IPS-20b (cell line): Measurements from ENCODE around the gene GTPBP8.

ENCODE experiments used
- H3K27ac ChIP-seq: one replicate; pipeline ENCODE4 v1.5.1; 2013; ENCODE audit warnings: low read length
- H3K27me3 ChIP-seq: 2 replicates; pipeline ENCODE4 v1.6.1; 2013; ENCODE audit warnings: mild to moderate bottlenecking, low read length, inconsistent platforms; ENCODE audit not compliant: insufficient read depth
- H3K36me3 ChIP-seq: 2 replicates; pipeline ENCODE4 v1.6.1; 2013; ENCODE audit warnings: low read depth, mild to moderate bottlenecking, inconsistent platforms, low read length, moderate library complexity; ENCODE audit not compliant: insufficient read depth
- H3K4me1 ChIP-seq: 2 replicates; pipeline ENCODE4 v1.6.1; 2013; ENCODE audit warnings: mild to moderate bottlenecking, control low read depth, inconsistent platforms, low read length, moderate library complexity; ENCODE audit not compliant: insufficient read depth
- H3K4me3 ChIP-seq: 2 replicates; pipeline ENCODE4 v1.5.1; 2013; ENCODE audit warnings: mild to moderate bottlenecking, low read length, inconsistent platforms
- H3K9ac ChIP-seq: 2 replicates; pipeline ENCODE4 v1.6.1; 2013; ENCODE audit warnings: low read depth, mild to moderate bottlenecking, inconsistent platforms, low read length, moderate library complexity
- H3K9me3 ChIP-seq: 2 replicates; pipeline ENCODE4 v1.6.1; 2013; ENCODE audit warnings: mild to moderate bottlenecking, low read depth, low read length, inconsistent platforms; ENCODE audit not compliant: insufficient read depth

The GTPBP8 gene

GRCh38 chr3:112974178-112974517 is 16.6 kb upstream of the GTPBP8 start:
- Histone ChIP-seq H3K36me3 (no peaks in the 10 kb centered on the region), H3K27me3 (no peaks in the 10 kb centered on the region), H3K4me3 (no peak overlapping the region), H3K9me3 (no peaks in the 10 kb centered on the region), H3K4me1 (no peaks in the 10 kb centered on the region), H3K9ac (no peak overlapping the region), H3K27ac (no peak overlapping the region)

- Histone ChIP-seq H3K27ac (no peak within 1 kb of the TSS), H3K4me3 (no peak within 1 kb of the TSS), H3K4me1 (no peaks in the 10 kb centered on the region), H3K9ac (no peak within 1 kb of the TSS), H3K9me3 (no peaks in the 10 kb centered on the region), H3K36me3 (no peaks in the 10 kb centered on the region), H3K27me3 (no peaks in the 10 kb centered on the region)
These were observed 15.9 kb upstream of the GTPBP8 start, which contains the start of gene CD200R1 for GRCh38 chr3:112974894-112975293. CD200R1 (minus strand) TSS chr3:112975103; CDS start chr3:112974857, 246 bp downstream.

DNA sequence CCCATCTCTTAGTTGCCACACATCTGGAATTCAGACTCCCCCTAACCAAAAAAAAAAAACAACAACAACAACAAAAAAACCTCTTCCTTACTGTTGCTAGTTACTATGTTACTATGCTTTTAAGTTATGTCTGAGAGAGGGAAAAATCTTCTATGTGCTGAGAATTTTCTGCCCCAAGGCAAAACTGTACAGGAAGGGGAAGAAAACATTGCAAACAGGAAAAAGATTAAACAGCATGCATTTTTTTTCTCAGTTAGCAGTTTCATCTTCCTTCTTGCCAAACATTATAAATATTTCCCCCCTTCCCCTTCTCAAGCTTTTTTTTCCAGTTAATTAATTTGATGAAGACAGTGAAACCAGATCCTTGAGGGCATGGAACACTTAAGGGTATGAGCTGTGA is 14.8 kb upstream of the GTPBP8 start:
- Histone ChIP-seq H3K36me3 (no peaks in the 10 kb centered on the region), H3K9me3 (no peaks in the 10 kb centered on the region), H3K4me3 (no peak overlapping the region), H3K9ac (no peak overlapping the region), H3K27ac (no peak overlapping the region), H3K4me1 (no peaks in the 10 kb centered on the region), H3K27me3 (no peaks in the 10 kb centered on the region)

DNA sequence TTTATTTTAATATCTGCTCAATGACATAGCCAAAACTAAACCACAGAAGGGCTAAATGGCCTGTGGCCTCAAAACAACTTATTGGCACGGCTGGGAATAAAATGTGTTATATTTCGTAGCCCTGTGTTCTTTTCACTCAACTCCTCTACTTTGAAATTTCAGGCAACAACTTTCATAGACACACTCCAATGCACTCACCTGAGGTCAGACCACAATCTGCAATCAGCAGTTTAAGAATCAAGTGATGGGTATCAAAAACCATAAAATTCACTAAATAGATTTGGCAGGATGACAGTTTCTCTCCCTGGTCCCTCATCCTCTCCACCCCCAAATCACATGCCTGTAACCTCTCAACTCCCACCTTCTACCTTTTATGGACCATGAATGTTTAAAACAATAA is 13.8 kb upstream of the GTPBP8 start:
- Histone ChIP-seq H3K9ac (no peak overlapping the region), H3K4me1 (no peaks in the 10 kb centered on the region), H3K27me3 (no peaks in the 10 kb centered on the region), H3K36me3 (no peaks in the 10 kb centered on the region), H3K27ac (no peak overlapping the region), H3K4me3 (no peak overlapping the region), H3K9me3 (no peaks in the 10 kb centered on the region)

GRCh38 chr3:112979244-112979832 is 11.4 kb upstream of the GTPBP8 start:
- H3K4me1 ChIP-seq: no peaks in the 10 kb centered on the region

DNA sequence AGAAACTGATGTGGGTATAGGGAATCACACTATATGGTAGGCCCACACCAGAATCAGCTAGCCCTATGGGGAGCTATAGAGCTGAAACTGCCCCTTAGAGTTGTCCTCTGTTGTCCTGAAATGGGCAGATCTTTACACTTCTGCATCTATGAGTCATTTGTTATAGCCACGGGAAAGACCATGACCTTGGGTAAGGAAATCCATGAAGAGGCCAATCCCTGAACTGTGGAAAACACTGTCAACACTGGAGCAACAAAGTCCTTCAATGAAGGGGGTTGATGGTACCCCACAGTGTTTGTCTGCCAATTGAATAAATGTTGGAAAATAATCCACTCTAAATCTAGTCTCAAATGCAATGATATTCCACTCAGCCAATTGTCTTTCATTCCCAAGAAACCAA is 10.7 kb upstream of the GTPBP8 start:
- no peak overlapping the region for H3K27ac ChIP-seq
- no peak overlapping the region for H3K9ac ChIP-seq
- H3K4me3 ChIP-seq: no peak overlapping the region
- H3K9me3 ChIP-seq: no peaks in the 10 kb centered on the region
- H3K36me3 ChIP-seq: no peaks in the 10 kb centered on the region
- no peaks in the 10 kb centered on the region for H3K27me3 ChIP-seq
- H3K4me1 ChIP-seq: no peaks in the 10 kb centered on the region

More at GRCh38 chr3:112979244-112979832, 11.4 kb upstream of the GTPBP8 start:
- Histone ChIP-seq H3K27ac (no peak overlapping the region), H3K27me3 (no peaks in the 10 kb centered on the region), H3K4me3 (no peak overlapping the region), H3K36me3 (no peaks in the 10 kb centered on the region), H3K9ac (no peak overlapping the region), H3K9me3 (no peaks in the 10 kb centered on the region)

DNA sequence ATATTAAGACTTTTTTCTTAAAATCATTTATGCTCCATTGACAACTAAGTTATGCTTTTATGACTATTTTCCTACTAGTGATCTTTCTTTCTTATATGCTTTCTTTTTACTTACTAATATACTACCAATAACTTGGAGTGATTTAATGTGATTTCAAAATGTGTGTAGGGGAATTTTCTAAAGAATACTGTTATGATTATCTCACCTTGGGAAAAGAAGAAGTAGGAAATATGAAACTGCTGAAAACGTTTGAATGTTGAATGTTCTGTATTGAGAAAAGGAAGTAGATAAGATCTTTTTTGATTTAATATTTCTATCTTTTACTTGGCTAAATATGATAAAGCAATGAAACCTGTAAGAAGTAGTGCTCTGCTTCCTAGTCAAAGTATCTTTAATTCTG is 8.1 kb upstream of the GTPBP8 start:
- Histone ChIP-seq H3K4me1 (no peaks in the 10 kb centered on the region), H3K4me3 (no peak overlapping the region), H3K9me3 (no peaks in the 10 kb centered on the region), H3K36me3 (no peaks in the 10 kb centered on the region), H3K27me3 (no peaks in the 10 kb centered on the region), H3K9ac (no peak overlapping the region), H3K27ac (no peak overlapping the region)

DNA sequence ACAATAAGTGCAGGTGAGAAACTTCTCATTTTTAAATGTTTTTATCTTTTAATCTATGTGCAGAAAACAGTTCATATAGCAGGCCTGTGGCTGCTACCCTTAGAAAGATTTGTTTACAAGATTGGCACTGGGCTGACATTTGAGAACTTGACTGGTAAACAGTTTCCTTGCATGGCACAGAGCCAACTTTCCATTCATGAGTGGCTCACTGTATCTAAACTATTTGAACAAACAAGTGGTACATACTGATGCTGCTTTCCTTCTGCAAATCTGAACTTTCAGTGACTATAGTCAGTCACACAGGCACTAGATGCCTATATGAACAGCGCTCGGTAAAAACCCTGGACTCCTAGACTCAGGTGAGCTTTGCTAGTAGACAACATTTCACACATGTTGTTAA is 6.3 kb upstream of the GTPBP8 start:
- no peaks in the 10 kb centered on the region for H3K9me3 ChIP-seq
- H3K4me3 ChIP-seq: no peak overlapping the region
- no peaks in the 10 kb centered on the region for H3K4me1 ChIP-seq
- no peaks in the 10 kb centered on the region for H3K36me3 ChIP-seq
- H3K27me3 ChIP-seq: no peaks in the 10 kb centered on the region
- no peak overlapping the region for H3K9ac ChIP-seq
- no peak overlapping the region for H3K27ac ChIP-seq

- Histone ChIP-seq H3K9me3 (no peaks in the 10 kb centered on the region), H3K4me1 (peaks cover 6% of the 10 kb centered on the region; the same call in 1 of the 2 replicates), H3K9ac (no peak overlapping the region), H3K27me3 (no peaks in the 10 kb centered on the region), H3K36me3 (no peaks in the 10 kb centered on the region), H3K4me3 (no peak overlapping the region), H3K27ac (no peak overlapping the region)
These were observed 3.0 kb upstream of the GTPBP8 start for GRCh38 chr3:112987710-112988334.

GRCh38 chr3:112995800-112996199 is 5.0 kb downstream of the GTPBP8 start:
- H3K4me1 ChIP-seq: peaks cover 6% of the 10 kb centered on the region; the same call in 1 of the 2 replicates
- H3K36me3 ChIP-seq: peaks cover 43% of the 10 kb centered on the region
- no peak overlapping the region for H3K27ac ChIP-seq
- H3K27me3 ChIP-seq: no peaks in the 10 kb centered on the region
- H3K4me3 ChIP-seq: no peak overlapping the region
- no peaks in the 10 kb centered on the region for H3K9me3 ChIP-seq
- H3K9ac ChIP-seq: no peak overlapping the region

GRCh38 chr3:113000691-113001090 is 9.9 kb downstream of the GTPBP8 start:
- peaks cover 87% of the 10 kb centered on the region for H3K36me3 ChIP-seq

GRCh38 chr3:113002037-113002436 is 11.3 kb downstream of the GTPBP8 start:
- H3K4me3 ChIP-seq: no peak overlapping the region
- peaks cover 97% of the 10 kb centered on the region for H3K36me3 ChIP-seq

More at GRCh38 chr3:113000691-113001090, 9.9 kb downstream of the GTPBP8 start:
- H3K4me3 ChIP-seq: no peak overlapping the region
- H3K4me1 ChIP-seq: peaks cover 4% of the 10 kb centered on the region; the same call in 1 of the 2 replicates
- H3K27ac ChIP-seq: no peak overlapping the region
- no peaks in the 10 kb centered on the region for H3K27me3 ChIP-seq
- H3K9ac ChIP-seq: no peak overlapping the region
- H3K9me3 ChIP-seq: no peaks in the 10 kb centered on the region

More at GRCh38 chr3:113002037-113002436, 11.3 kb downstream of the GTPBP8 start:
- no peaks in the 10 kb centered on the region for H3K9me3 ChIP-seq
- H3K27ac ChIP-seq: no peak overlapping the region
- H3K4me1 ChIP-seq: peaks cover 4% of the 10 kb centered on the region; the same call in 1 of the 2 replicates
- no peak overlapping the region for H3K9ac ChIP-seq
- no peaks in the 10 kb centered on the region for H3K27me3 ChIP-seq
